SJSA1 (cell line): ENCODE data around the gene TGFBR3. TPM values are rescaled to one million over a fixed set of nuclear protein-coding genes. Genes with fewer than 3 reads are reported as not detected.
A peak's percentile ranks its signal among the peaks of the same experiment; 100 is the strongest.

Source experiments
- DNase-seq, 2 experiments: peaks; one replicate each; pipeline ENCODE4 v3.0.0-alpha.2; 2015 to 2020; ENCODE audit warnings: low spot score in 2 of 2, low read depth in 1 of 2
- H3K27ac ChIP-seq: fragments of 250-450 bp; sonication (Bioruptor Pico); 2 replicates; pipeline ENCODE4 v1.5.1; 2020; ENCODE audit warnings: mild to moderate bottlenecking, moderate library complexity
- H3K27me3 ChIP-seq: fragments of 250-450 bp; sonication (Bioruptor Pico); replicated peaks from 2 replicates; pipeline ENCODE4 v1.5.1; 2020; ENCODE audit warnings: mild to moderate bottlenecking, moderate library complexity
- H3K36me3 ChIP-seq: fragments of 250-450 bp; sonication (Bioruptor Pico); 2 replicates; pipeline ENCODE4 v1.5.1; 2020; ENCODE audit warnings: mild to moderate bottlenecking
- H3K4me1 ChIP-seq: fragments of 250-450 bp; sonication (Bioruptor Pico); replicated peaks from 2 replicates; pipeline ENCODE4 v1.6.1; 2021; ENCODE audit warnings: mild to moderate bottlenecking
- H3K4me3 ChIP-seq: fragments of 250-450 bp; sonication (Bioruptor Pico); 2 replicates; pipeline ENCODE4 v1.5.1; 2020; ENCODE audit warnings: mild to moderate bottlenecking
- H3K9me3 ChIP-seq: fragments of 250-450 bp; sonication (Bioruptor Pico); replicated peaks from 2 replicates; pipeline ENCODE4 v1.5.1; 2020; ENCODE audit warnings: mild to moderate bottlenecking
- total RNA-seq: library from RNA; depleted of rRNA; stranded (reverse); fragments of >200 nt; shearing (Covaris generic); gene quantifications from 2 replicates; pipeline ENCODE4 v1.2.3, GENCODE V29; 2014

The TGFBR3 gene
- total RNA-seq, 1 experiment from 2014 or later = 8.8 TPM

DNA sequence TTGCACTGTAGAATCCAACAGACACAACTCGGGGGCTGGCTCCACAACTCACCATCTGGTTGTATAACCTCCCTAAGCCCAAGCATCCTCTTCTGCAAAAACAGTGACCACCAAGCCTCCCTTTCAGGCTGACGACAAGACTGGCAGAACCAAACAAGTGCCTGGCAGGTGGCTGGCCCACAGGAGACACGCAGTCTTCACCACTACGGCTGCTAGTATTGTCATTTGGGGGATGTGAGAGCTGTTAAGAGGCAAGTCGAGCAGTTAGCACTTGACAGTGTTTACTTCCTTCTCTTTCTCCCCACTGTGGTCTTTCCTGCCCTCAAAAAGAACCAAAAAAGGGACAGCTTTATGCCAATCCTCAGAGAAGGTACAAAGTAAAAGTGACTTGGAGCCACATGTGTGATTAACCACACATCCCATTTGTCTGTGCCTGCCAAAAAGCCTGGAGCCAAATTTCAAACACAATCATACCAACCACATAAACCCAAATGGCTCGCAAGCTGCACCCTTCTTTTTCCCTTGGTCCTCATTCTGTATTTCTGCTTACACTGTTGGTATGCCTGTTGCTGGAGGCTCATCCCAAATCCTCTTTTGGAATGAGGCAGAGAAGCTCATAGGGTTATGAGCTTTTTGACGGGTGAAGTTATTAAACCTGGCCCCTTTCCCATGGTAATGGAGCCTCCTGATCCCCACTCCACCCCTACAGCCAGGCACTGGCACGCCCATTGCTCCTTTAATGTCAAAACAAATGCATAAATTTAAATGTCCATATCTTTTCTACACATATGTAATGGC, 94.1 kb downstream of the TGFBR3 start:
- no peaks in the 10 kb centered on the region for H3K9me3 ChIP-seq
- H3K27me3 ChIP-seq = no peaks in the 10 kb centered on the region
- peaks cover 52% of the 10 kb centered on the region for H3K4me1 ChIP-seq
- no peak overlapping the region for H3K27ac ChIP-seq
- no peak overlapping the region for H3K4me3 ChIP-seq
- H3K36me3 ChIP-seq = no peaks in the 10 kb centered on the region; the same call in 1 of the 2 replicates
- no peak for DNase-seq

DNA sequence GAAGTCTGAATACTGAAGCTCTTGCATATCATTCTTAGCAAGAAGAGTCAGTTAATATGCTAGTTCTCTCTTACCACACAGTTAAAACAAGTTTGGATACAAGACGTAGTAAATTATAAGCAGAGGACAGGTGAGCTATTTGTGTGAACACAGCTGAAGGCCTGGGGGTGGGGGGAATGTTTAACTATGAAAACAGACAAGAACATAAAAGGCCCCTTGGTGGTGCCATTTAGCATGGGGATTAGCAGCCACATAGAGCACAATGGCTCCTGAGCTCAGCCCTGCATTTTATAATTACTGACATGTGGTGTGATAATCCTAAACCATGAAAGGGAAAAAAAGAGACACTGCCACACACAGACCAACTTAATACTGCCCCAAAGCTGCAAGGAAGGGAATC, 94.8 kb downstream of the TGFBR3 start:
- no peaks in the 10 kb centered on the region for H3K27me3 ChIP-seq

DNA sequence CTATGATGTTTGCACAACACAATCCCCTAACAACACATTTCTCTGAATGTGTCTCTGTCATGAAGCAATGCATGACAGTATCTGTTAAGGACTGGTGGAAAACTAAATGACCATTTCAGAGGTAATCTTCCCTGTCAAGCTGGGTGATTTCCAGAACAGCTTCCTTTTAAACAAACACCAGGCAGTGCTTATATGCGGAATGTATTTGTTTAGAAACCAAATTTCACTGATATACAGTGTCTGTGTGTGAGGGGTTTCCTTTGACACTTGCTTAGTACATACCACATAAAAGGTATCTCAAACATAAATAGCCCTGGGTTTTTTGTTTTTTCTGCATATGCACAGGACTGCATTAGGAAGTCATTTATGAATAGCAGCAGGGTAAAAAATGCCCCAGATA, 95.6 kb downstream of the TGFBR3 start:
- no peak overlapping the region for H3K27ac ChIP-seq
- H3K9me3 ChIP-seq = no peaks in the 10 kb centered on the region
- H3K4me3 ChIP-seq = no peak overlapping the region
- H3K27me3 ChIP-seq = no peaks in the 10 kb centered on the region
- peaks cover 41% of the 10 kb centered on the region for H3K4me1 ChIP-seq
- DNase-seq = no peak
- no peaks in the 10 kb centered on the region for H3K36me3 ChIP-seq

More for the DNA sequence above, 94.8 kb downstream of the TGFBR3 start:
- Histone ChIP-seq H3K9me3 (no peaks in the 10 kb centered on the region), H3K36me3 (no peaks in the 10 kb centered on the region; the same call in 1 of the 2 replicates), H3K27ac (no peak overlapping the region), H3K4me3 (no peak overlapping the region), H3K4me1 (peaks cover 48% of the 10 kb centered on the region)
- DNase-seq = no peak

DNA sequence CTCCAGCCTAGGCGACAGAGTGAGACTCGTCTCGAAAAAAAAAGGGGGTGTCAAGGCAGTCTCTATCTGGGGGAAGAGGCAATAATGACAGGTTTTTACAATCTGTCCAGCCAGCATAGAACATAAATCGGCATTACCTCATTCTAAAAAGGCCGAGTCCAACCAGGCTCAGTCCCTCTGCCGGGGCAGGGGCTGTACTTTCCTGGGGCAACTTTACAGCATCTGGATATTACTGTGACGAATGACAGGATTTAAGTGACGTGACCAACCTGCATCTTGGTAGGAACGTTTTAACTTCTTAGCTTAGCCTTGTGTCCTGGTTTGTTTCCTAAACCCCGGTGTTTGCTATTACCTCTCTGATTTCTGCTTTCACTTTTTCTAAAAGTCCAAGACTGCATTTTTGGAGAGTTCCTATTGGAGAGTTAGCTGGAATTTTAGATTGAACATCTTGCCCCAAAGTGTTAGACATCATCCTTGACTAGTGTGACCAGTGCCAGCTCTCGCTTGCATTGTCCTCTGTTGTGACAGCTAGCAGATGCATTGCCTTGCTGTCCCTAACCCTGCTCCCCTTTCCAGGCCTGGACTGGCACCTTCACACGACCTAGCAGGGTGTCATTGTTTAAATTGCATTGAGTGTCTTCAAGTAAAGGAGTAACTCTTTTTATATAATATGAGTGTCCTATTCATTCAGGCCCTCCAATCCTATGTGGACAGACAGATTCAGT, 96.5 kb downstream of the TGFBR3 start:
- H3K4me3 ChIP-seq = no peak overlapping the region
- no peak for DNase-seq
- peaks cover 32% of the 10 kb centered on the region for H3K4me1 ChIP-seq
- no peaks in the 10 kb centered on the region for H3K9me3 ChIP-seq
- no peaks in the 10 kb centered on the region for H3K36me3 ChIP-seq
- H3K27me3 ChIP-seq = no peaks in the 10 kb centered on the region
- no peak overlapping the region for H3K27ac ChIP-seq

DNA sequence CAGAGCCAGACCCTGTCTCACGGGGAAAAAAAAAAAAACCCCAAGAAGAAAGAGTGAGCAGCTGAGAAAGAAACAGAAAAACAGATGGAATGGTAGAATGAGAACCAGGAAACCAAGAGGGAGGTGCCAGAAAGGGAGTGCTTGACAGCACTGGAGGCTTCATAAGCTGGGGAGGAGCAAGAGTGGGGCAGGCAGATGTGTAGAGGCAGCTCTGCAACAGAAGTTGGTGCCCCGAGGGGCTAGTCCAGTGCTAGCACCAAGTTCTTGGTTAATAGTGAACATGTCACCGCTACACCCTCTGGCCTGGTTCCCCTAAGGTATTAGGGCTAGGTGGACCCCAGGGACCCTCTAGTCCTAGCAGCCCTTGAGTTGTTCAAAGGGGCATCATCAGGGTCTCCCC, 98.0 kb downstream of the TGFBR3 start:
- DNase-seq = no peak
- no peak overlapping the region for H3K27ac ChIP-seq
- H3K4me1 ChIP-seq = peaks cover 41% of the 10 kb centered on the region

DNA sequence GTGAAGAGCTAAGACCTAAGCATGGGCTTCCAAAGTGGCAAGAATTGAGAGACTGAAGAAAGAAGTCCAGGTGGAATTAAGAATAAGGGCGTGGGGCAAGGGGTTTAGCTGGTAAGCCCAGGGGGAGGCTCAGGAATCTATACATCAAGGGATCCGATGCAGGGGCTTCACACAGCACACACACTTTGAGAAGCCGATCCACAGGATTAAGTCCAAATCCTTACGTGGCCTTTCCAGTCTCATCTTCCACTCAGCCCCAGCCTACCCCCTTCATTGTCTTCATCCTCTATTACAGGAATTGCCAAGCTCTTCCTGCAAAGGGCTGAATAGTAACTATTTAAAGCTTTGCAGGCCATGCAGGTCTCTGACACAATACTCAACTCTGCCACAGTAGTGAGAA, 101.3 kb downstream of the TGFBR3 start:
- Histone ChIP-seq H3K27me3 (no peaks in the 10 kb centered on the region), H3K4me1 (peaks cover 35% of the 10 kb centered on the region), H3K4me3 (no peak overlapping the region), H3K9me3 (no peaks in the 10 kb centered on the region), H3K27ac (no peak overlapping the region), H3K36me3 (no peaks in the 10 kb centered on the region; the same call in 1 of the 2 replicates)
- no peak for DNase-seq

More for the DNA sequence above, 98.0 kb downstream of the TGFBR3 start:
- Histone ChIP-seq H3K4me3 (no peak overlapping the region), H3K9me3 (no peaks in the 10 kb centered on the region), H3K36me3 (no peaks in the 10 kb centered on the region), H3K27me3 (no peaks in the 10 kb centered on the region)

DNA sequence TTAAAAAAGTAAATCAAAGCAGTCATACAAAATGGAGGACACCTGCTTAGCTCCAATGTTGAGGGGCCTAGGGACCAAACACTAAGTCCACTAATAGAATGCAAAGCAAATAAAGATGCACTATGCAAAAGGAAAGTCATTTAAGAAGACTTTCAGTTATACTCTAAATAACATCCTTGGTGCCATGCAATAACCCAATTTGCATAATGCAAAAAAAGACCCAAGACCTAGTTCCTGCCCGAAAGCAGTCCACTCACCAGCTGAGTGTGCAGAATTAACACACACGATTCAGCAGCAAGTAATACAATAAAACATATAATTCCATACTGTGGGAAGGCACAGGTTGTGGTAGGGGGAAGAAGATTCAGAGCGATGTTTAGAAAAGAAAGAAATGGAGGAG, 101.8 kb downstream of the TGFBR3 start:
- no peak overlapping the region for H3K4me3 ChIP-seq
- no peak for DNase-seq
- no peaks in the 10 kb centered on the region for H3K27me3 ChIP-seq
- peaks cover 35% of the 10 kb centered on the region for H3K4me1 ChIP-seq
- H3K36me3 ChIP-seq = no peaks in the 10 kb centered on the region; the same call in 1 of the 2 replicates
- no peak overlapping the region for H3K27ac ChIP-seq
- H3K9me3 ChIP-seq = no peaks in the 10 kb centered on the region

DNA sequence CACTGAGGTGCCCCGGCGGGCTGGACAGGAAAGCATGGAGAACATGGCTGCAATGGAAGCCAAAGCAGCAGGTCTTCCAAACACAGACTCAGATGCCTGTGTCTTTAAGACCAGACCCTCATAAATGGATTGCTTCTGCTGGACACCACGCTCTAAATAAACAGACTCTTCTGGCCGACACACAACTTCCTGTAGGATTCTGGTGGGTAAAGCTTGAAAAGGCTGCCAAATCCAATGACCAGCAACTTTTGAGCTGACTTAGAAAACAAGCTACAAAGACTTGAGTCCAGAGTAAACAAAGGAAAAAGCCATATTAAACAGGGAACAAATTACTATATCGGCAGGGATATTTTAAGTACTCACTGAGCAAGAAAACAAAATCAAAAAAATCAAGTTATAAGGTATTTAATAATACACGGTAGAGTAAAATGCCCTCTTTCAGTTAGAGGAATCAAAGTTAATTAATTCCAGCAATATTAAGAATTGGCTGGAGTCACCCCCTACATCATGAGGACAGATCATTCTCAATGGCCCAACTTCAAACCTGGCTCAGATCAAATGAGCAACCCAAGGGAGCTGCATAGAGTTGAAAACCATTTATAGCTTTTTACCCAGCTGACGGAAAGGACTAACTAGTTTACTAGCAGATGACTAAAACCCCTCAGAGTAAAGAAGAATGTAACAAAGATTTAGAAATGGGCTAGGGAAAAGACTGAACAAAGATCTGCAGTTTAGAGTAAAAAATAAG, 102.4 kb downstream of the TGFBR3 start:
- peaks cover 35% of the 10 kb centered on the region for H3K4me1 ChIP-seq
- no peaks in the 10 kb centered on the region; the same call in 1 of the 2 replicates for H3K36me3 ChIP-seq
- DNase-seq = peak in 1 of 2 experiments; percentile 39
- no peaks in the 10 kb centered on the region for H3K27me3 ChIP-seq
- 0 out of 2 replicates have a peak overlapping the region, but pooled peaks have one; percentile 1 for H3K27ac ChIP-seq
- H3K4me3 ChIP-seq = no peak overlapping the region
- H3K9me3 ChIP-seq = no peaks in the 10 kb centered on the region

DNA sequence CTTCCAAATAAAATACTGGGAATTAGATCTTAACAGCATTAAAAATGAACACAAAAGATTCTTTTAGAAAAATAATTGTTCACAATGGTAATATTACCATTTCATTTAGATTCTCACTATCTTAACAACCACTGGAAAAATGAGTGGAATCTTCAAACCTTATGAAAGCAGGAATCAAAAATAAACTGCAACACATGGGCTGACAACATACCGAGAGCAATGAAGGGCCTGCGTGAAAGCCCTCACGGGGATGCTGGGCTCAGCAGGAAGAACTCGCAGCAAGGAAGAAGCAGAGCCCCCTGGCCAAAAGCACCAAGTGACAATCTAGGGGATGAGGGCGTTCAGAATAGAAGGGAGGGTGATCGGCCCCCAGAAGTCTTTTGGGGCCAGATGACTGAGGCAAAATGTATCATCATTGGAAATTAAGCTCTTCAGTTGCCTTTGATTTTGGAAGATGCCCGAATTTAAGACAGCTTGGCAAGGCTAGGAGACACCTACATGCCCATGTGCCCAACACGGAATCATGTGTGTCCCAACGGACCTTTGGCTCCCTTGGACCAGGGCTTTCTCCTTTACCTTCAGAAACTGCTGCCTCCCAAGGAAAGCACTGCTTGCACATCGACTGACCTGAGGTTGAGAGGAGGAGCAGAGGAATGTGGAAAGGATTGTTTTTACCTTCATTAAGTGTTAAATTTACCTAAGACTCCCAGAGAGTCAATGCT, 103.9 kb downstream of the TGFBR3 start:
- no peak for DNase-seq
- Histone ChIP-seq H3K36me3 (no peaks in the 10 kb centered on the region; the same call in 1 of the 2 replicates), H3K9me3 (no peaks in the 10 kb centered on the region), H3K27me3 (no peaks in the 10 kb centered on the region), H3K4me3 (no peak overlapping the region), H3K4me1 (peaks cover 35% of the 10 kb centered on the region), H3K27ac (peak overlapping the region; percentile 46)

DNA sequence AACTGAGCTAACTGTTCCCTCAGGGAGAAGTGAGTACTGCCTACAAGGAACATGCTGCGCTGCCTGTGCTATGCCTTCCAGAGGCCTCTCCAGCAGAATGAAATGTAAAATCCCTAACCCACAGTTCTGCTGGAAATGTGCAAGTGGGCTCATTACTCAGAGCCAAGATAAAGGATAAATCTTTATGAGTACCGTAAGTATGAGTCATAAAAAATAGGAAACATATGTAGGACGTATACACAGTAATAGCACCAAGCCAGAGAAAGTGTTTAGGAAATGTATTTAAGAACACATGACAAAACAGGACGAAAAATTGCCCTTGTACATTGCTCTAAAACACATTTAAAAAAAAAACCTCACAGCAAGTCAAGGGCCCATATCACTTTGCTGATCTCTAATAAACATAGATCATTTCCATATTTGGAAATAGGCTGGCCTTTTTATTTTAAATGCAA, 104.6 kb downstream of the TGFBR3 start:
- Histone ChIP-seq H3K27ac (peak overlapping the region; percentile 46), H3K4me1 (peaks cover 35% of the 10 kb centered on the region), H3K27me3 (no peaks in the 10 kb centered on the region), H3K9me3 (no peaks in the 10 kb centered on the region), H3K36me3 (no peaks in the 10 kb centered on the region; the same call in 1 of the 2 replicates), H3K4me3 (no peak overlapping the region)
- peak; percentile 53 to 64 for DNase-seq

DNA sequence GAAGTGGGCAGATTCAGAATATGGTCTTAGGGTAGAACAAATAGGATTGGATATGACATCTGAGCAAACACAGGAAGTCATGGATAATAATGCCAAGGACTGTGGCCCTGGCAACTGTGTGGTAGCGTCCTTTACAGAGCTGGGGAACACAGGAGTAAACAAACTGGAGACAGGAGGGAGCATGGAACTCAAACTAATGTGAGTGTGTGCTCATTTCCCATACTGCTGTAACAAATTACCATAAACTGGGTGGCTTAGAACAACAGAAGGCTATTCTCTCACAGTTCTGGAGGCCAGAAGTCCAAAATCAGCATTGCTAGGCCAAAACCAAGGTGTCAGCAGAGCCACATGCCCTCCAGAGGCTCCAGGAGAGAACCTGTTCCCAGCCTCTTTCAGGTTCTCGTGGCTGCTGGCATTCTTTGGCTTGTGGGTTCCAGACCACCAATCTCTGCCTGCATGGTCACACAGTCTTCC, 106.4 kb downstream of the TGFBR3 start:
- no peak overlapping the region for H3K27ac ChIP-seq
- H3K36me3 ChIP-seq = no peaks in the 10 kb centered on the region; the same call in 1 of the 2 replicates
- no peaks in the 10 kb centered on the region for H3K27me3 ChIP-seq
- no peak for DNase-seq
- H3K4me1 ChIP-seq = peaks cover 35% of the 10 kb centered on the region
- H3K9me3 ChIP-seq = no peaks in the 10 kb centered on the region
- no peak overlapping the region for H3K4me3 ChIP-seq

DNA sequence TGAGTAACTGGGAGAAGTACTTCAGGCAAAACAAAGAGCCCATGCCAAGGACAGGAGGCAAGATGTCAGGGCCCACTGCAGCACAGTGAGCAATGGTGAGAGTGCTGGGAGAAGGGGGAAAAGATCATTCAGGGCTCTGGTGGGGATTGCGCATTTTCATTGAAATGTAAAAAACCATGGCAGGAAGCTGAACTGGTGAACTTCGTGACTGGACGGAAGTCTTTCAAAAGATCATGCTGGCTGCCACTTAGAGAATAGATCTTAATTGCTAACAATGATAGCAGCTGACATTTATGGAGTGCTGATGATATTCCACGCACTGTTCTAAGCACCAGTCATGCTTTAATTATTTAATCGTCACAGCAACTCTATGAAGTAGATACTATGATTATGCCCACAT, 107.0 kb downstream of the TGFBR3 start:
- H3K4me3 ChIP-seq = no peak overlapping the region
- DNase-seq = no peak
- peaks cover 35% of the 10 kb centered on the region for H3K4me1 ChIP-seq
- H3K27me3 ChIP-seq = no peaks in the 10 kb centered on the region
- no peaks in the 10 kb centered on the region for H3K9me3 ChIP-seq
- no peaks in the 10 kb centered on the region; the same call in 1 of the 2 replicates for H3K36me3 ChIP-seq
- H3K27ac ChIP-seq = no peak overlapping the region
